B cell (primary cell): Measurements from ENCODE around the gene CPLANE2.

ENCODE experiments used
- EZH2 ChIP-seq: IDR thresholded peaks from 2 replicates; pipeline ENCODE4 v1.6.1; 2012; ENCODE audit warnings: borderline replicate concordance, low read depth, mild to moderate bottlenecking, moderate library complexity, low read length; ENCODE audit not compliant: insufficient read depth, poor library complexity, severe bottlenecking
- TF ChIP-seq, protein P1 (sequence below): fragments of 200-600 bp; IDR thresholded peaks from one replicate; pipeline ENCODE4 v1.8.0; 2022; ENCODE audit warnings: antibody characterized with exemption, mild to moderate bottlenecking

DNA sequence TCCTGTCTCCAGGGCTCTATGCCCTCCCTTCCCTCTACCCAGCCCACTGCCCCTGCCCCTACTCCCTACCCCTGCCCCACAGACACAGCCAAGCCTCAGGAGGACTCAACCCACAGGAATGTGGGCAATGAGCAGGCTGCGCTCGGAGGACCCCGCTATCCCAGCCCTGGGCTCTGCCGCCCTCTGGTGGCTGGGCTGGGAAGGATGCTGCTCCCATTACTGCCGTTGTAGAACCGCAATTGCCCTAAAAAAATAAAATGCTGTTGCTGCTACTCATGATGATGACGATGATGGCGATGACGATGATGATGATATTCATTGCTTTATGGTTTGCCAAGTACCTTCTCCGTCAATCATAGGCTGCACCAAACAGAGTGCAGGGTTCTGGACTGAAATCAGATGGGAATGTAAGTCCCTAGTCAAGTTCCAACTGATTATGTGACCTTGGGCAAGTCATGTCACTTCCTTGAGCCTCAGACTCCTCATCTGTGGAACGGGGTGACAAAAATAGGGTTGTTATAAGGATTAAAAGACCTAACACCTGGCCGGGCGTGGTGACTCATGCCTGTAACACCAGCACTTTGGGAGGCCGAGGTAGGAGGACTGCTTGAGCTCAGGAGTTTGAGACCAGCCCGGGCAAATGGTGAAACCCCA lies 49.1 kb downstream of the CPLANE2 start:
- TF ChIP-seq, protein P1, sequence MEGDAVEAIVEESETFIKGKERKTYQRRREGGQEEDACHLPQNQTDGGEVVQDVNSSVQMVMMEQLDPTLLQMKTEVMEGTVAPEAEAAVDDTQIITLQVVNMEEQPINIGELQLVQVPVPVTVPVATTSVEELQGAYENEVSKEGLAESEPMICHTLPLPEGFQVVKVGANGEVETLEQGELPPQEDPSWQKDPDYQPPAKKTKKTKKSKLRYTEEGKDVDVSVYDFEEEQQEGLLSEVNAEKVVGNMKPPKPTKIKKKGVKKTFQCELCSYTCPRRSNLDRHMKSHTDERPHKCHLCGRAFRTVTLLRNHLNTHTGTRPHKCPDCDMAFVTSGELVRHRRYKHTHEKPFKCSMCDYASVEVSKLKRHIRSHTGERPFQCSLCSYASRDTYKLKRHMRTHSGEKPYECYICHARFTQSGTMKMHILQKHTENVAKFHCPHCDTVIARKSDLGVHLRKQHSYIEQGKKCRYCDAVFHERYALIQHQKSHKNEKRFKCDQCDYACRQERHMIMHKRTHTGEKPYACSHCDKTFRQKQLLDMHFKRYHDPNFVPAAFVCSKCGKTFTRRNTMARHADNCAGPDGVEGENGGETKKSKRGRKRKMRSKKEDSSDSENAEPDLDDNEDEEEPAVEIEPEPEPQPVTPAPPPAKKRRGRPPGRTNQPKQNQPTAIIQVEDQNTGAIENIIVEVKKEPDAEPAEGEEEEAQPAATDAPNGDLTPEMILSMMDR = peak; percentile 95
- no peak for TF ChIP-seq EZH2
